ENCODE results near the gene CHPF. TPM values are rescaled to one million over a fixed set of nuclear protein-coding genes. Genes with fewer than 3 reads are reported as not detected.

The CHPF gene
- total RNA-seq, 2 experiments from 2014 or later, result 16.6 to 18.4 TPM

- peaks cover 47% of the 10 kb centered on the region for H3K27me3 Mint-ChIP-seq
- H3K36me3 Mint-ChIP-seq (ENCODE audit: low read depth), result no peaks in the 10 kb centered on the region
- no peaks in the 10 kb centered on the region for H3K9me3 Mint-ChIP-seq
- CTCF ChIA-PET, result interaction anchor here (0.6 to 11.5 kb wide), 3 partner anchors 10 to 35 kb away, joined by 3 to 283 read pairs (median 5); no protein-coding TSS in a partner anchor
- H3K4me3 Mint-ChIP-seq, result no peak overlapping the region
- ATAC-seq (no peak), DNase-seq (no peak)
- intact Hi-C loops (cut with micrococcal nuclease), result no loop called here
- POLR2A ChIA-PET, result no interaction called here
- H3K4me1 Mint-ChIP-seq (ENCODE audit: low read depth), result peaks cover 9% of the 10 kb centered on the region
- no peak overlapping the region for H3K27ac Mint-ChIP-seq
- TF ChIP-seq CTCF (IDR thresholded peaks at IDR 0.05), result no peak
Observed at GRCh38 chr2:219492575-219492974, 51.0 kb downstream of the CHPF start.

GRCh38 chr2:219491278-219491963, 52.2 kb downstream of the CHPF start:
- no peak overlapping the region for H3K4me3 Mint-ChIP-seq
- H3K4me1 Mint-ChIP-seq (ENCODE audit: low read depth), result peaks cover 1% of the 10 kb centered on the region
- intact Hi-C loops (cut with micrococcal nuclease), result no loop called here
- ATAC-seq (no peak), DNase-seq (no peak)
- POLR2A ChIA-PET, result no interaction called here
- CTCF ChIA-PET, result interaction anchor here (1.6 to 11.5 kb wide), 4 partner anchors 9 to 150 kb away, joined by 3 to 283 read pairs (median 6); no protein-coding TSS in a partner anchor
- H3K27me3 Mint-ChIP-seq, result peaks cover 46% of the 10 kb centered on the region
- no peaks in the 10 kb centered on the region for H3K9me3 Mint-ChIP-seq
- H3K36me3 Mint-ChIP-seq (ENCODE audit: low read depth), result no peaks in the 10 kb centered on the region
- TF ChIP-seq CTCF (IDR thresholded peaks at IDR 0.05), result no peak
- H3K27ac Mint-ChIP-seq, result no peak overlapping the region

DNA sequence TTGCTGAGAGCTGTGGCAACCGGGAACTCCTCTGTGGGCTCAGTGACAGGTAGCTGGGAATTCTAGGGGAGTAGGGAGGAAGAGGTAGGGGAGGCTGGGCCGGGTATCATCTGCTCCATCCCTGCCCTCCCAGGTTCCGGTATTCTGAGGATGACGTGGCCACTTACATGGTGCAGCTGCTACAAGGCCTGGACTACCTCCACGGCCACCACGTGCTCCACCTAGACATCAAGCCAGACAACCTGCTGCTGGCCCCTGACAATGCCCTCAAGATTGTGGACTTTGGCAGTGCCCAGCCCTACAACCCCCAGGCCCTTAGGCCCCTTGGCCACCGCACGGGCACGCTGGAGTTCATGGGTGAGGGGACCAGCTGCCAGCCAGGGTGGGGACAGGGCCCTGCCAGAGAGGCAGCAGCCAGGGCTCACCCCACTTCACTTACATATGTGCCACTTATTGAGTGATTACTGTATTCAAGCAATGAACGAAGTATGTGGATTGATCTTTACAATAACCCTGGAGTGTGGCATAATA, 52.9 kb downstream of the CHPF start:
- Mint-ChIP-seq H3K36me3 (ENCODE audit: low read depth) (no peaks in the 10 kb centered on the region), H3K27me3 (peaks cover 45% of the 10 kb centered on the region), H3K4me3 (no peak overlapping the region), H3K4me1 (ENCODE audit: low read depth) (no peaks in the 10 kb centered on the region), H3K27ac (no peak overlapping the region), H3K9me3 (no peaks in the 10 kb centered on the region)
- ChIA-PET POLR2A (no interaction called here), CTCF (interaction anchor here (1.6 to 11.5 kb wide), 3 partner anchors 37 to 151 kb away, joined by 3 to 283 read pairs (median 8); no protein-coding TSS in a partner anchor)
- ATAC-seq (no peak), DNase-seq (no peak)
- intact Hi-C loops (cut with micrococcal nuclease), result no loop called here
- TF ChIP-seq CTCF (IDR thresholded peaks at IDR 0.05), result no peak

DNA sequence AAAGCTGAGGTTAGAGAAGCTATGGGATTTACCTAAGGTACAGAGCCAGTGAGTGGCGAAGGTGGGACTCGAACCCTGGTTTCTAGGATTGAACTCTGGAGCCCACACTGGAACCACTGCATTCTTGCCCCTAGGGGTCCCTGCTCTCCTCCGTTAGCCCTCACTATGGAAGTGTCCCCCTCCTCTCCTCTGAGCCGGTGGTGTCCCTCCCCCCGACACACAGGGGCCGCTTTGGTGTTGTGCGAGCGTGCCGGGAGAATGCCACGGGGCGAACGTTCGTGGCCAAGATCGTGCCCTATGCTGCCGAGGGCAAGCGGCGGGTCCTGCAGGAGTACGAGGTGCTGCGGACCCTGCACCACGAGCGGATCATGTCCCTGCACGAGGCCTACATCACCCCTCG, 53.4 kb downstream of the CHPF start:
- CTCF ChIA-PET, result interaction anchor here (1.8 to 11.5 kb wide), 3 partner anchors 14 to 51 kb away, joined by 6 to 283 read pairs (median 8); no protein-coding TSS in a partner anchor
- POLR2A ChIA-PET, result no interaction called here
- ATAC-seq, result no peak
- H3K4me3 Mint-ChIP-seq, result no peak overlapping the region
- H3K36me3 Mint-ChIP-seq (ENCODE audit: low read depth), result no peaks in the 10 kb centered on the region
- H3K27ac Mint-ChIP-seq, result no peak overlapping the region
- DNase-seq, result no peak
- peaks cover 45% of the 10 kb centered on the region for H3K27me3 Mint-ChIP-seq
- intact Hi-C loops (cut with micrococcal nuclease), result no loop called here
- H3K4me1 Mint-ChIP-seq (ENCODE audit: low read depth), result no peaks in the 10 kb centered on the region
- no peaks in the 10 kb centered on the region for H3K9me3 Mint-ChIP-seq
- no peak for TF ChIP-seq CTCF (IDR thresholded peaks at IDR 0.05)

- ATAC-seq (no peak), DNase-seq (no peak)
- POLR2A ChIA-PET, result no interaction called here
- no peak overlapping the region for H3K27ac Mint-ChIP-seq
- no peaks in the 10 kb centered on the region for H3K9me3 Mint-ChIP-seq
- H3K4me3 Mint-ChIP-seq, result no peak overlapping the region
- peaks cover 41% of the 10 kb centered on the region for H3K27me3 Mint-ChIP-seq
- TF ChIP-seq CTCF (IDR thresholded peaks at IDR 0.05), result no peak
- H3K4me1 Mint-ChIP-seq (ENCODE audit: low read depth), result no peaks in the 10 kb centered on the region
- CTCF ChIA-PET, result interaction anchor here (1.8 kb wide), 1 partner anchor 13 kb away, joined by 6 read pairs; no protein-coding TSS in a partner anchor
- H3K36me3 Mint-ChIP-seq (ENCODE audit: low read depth), result no peaks in the 10 kb centered on the region
- intact Hi-C loops (cut with micrococcal nuclease), result no loop called here
Observed at GRCh38 chr2:219489315-219489714, 54.3 kb downstream of the CHPF start.
